Measurements from ENCODE around the gene BICRA.
"Not testable (repeated sequence)": the region's sequence is repeated elsewhere in the genome, so short reads cannot be mapped to it uniquely, and the experiment has no call there.

The BICRA gene

GRCh38 chr19:47663911-47664771 lies 55.2 kb downstream of the BICRA start:
- DNase-seq (ENCODE audit: low read depth): no peak

- not testable (repeated sequence) for DNase-seq (ENCODE audit: low read depth)
Observed at GRCh38 chr19:47668556-47668955, 59.6 kb downstream of the BICRA start.

GRCh38 chr19:47670736-47671135 lies 61.8 kb downstream of the BICRA start:
- DNase-seq (ENCODE audit: low read depth): no peak

GRCh38 chr19:47671499-47671898 lies 62.6 kb downstream of the BICRA start:
- DNase-seq (ENCODE audit: low read depth): no peak

- no peak for DNase-seq (ENCODE audit: low read depth)
Observed at GRCh38 chr19:47673426-47673825, 64.5 kb downstream of the BICRA start.

- DNase-seq (ENCODE audit: low read depth): no peak
Observed at GRCh38 chr19:47674548-47674947, 65.6 kb downstream of the BICRA start.

- DNase-seq (ENCODE audit: low read depth): no peak
Observed at GRCh38 chr19:47675271-47675670, 66.3 kb downstream of the BICRA start.

GRCh38 chr19:47675859-47676258 lies 66.9 kb downstream of the BICRA start:
- DNase-seq (ENCODE audit: low read depth): no peak

GRCh38 chr19:47676811-47677210 lies 67.9 kb downstream of the BICRA start:
- no peak for DNase-seq (ENCODE audit: low read depth)

GRCh38 chr19:47679251-47679900 lies 70.4 kb downstream of the BICRA start:
- DNase-seq (ENCODE audit: low read depth): no peak

- DNase-seq (ENCODE audit: low read depth): no peak
Observed at GRCh38 chr19:47679922-47680857, 71.3 kb downstream of the BICRA start.

GRCh38 chr19:47680858-47681332 lies 72.0 kb downstream of the BICRA start:
- no peak for DNase-seq (ENCODE audit: low read depth)

GRCh38 chr19:47681388-47681787 lies 72.5 kb downstream of the BICRA start:
- no peak for DNase-seq (ENCODE audit: low read depth)

- DNase-seq (ENCODE audit: low read depth): no peak
Observed at GRCh38 chr19:47681936-47682335, 73.0 kb downstream of the BICRA start.

GRCh38 chr19:47682939-47683338 lies 74.0 kb downstream of the BICRA start:
- DNase-seq (ENCODE audit: low read depth): no peak

GRCh38 chr19:47686679-47687450 lies 77.9 kb downstream of the BICRA start:
- no peak for DNase-seq (ENCODE audit: low read depth)

GRCh38 chr19:47687906-47688305 lies 79.0 kb downstream of the BICRA start:
- no peak for DNase-seq (ENCODE audit: low read depth)

GRCh38 chr19:47691090-47691489 lies 82.2 kb downstream of the BICRA start:
- DNase-seq (ENCODE audit: low read depth): no peak

GRCh38 chr19:47691782-47692181 lies 82.8 kb downstream of the BICRA start:
- DNase-seq (ENCODE audit: low read depth): no peak

- DNase-seq (ENCODE audit: low read depth): no peak
Observed at GRCh38 chr19:47693489-47693888, 84.6 kb downstream of the BICRA start.

- DNase-seq (ENCODE audit: low read depth): no peak
Observed at GRCh38 chr19:47693903-47694302, 85.0 kb downstream of the BICRA start.

Data from stimulated activated CD8-positive, alpha-beta memory T cell treated with anti-CD3 and anti-CD28 coated beads, Interleukin-4, amount 100 ng/mL, for 24 hours (primary cell).